DOHH2 (cell line): ENCODE measurements around the gene DISC1.

Source experiments
- EZH2phosphoT487 ChIP-seq: fragments of 200-600 bp; sonication (generic); IDR thresholded peaks from 2 replicates; pipeline ENCODE4 v1.6.1; 2017; ENCODE audit warnings: borderline replicate concordance, mild to moderate bottlenecking, antibody characterized with exemption, low read length, moderate library complexity, mixed read lengths
- TF ChIP-seq, protein P1 (sequence below): fragments of 200-600 bp; sonication (generic); IDR thresholded peaks from one replicate; pipeline ENCODE4 v1.5.1; 2014; ENCODE audit warnings: antibody characterized with exemption, mild to moderate bottlenecking, low read depth, low read length; ENCODE audit not compliant: poor library complexity, severe bottlenecking

DNA sequence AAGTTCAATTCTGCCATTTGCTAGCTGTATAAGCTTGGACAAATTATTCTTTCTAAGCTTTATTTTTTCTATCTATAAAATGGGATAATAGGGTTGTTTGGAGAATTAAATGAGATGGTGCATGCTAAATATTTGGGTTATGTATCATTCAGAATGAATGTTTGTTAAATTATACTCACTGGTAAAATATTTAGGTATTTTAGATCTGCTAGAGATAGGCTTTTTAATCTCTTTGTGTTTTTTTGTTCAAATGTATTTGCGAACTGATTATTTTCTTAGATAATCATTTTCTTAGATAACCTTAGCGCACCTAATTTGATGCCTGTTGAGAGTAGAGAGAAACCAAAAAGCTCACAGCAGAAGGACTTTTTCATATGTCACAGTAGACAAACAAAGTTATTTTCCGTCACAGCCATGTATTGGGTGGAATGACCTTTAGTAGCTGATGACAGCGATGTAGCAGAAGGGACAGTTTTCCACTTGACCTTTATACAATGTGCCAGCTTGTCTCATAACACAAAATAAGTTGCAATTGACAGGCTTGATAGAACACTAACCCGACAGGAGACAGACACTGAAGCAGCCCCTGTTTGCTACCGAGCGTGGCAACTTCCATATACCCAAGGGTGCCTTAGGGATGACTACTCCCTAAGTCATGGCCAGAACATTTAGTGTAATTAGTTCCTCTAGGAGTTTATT lies 93.0 kb downstream of the DISC1 start:
- TF ChIP-seq, protein P1, sequence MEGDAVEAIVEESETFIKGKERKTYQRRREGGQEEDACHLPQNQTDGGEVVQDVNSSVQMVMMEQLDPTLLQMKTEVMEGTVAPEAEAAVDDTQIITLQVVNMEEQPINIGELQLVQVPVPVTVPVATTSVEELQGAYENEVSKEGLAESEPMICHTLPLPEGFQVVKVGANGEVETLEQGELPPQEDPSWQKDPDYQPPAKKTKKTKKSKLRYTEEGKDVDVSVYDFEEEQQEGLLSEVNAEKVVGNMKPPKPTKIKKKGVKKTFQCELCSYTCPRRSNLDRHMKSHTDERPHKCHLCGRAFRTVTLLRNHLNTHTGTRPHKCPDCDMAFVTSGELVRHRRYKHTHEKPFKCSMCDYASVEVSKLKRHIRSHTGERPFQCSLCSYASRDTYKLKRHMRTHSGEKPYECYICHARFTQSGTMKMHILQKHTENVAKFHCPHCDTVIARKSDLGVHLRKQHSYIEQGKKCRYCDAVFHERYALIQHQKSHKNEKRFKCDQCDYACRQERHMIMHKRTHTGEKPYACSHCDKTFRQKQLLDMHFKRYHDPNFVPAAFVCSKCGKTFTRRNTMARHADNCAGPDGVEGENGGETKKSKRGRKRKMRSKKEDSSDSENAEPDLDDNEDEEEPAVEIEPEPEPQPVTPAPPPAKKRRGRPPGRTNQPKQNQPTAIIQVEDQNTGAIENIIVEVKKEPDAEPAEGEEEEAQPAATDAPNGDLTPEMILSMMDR = no peak
- no peak for TF ChIP-seq EZH2phosphoT487
